ENCODE measurements around the gene ABCA3. TPM values are rescaled to one million over a fixed set of nuclear protein-coding genes. Genes with fewer than 3 reads are reported as not detected.

The ABCA3 gene
- total and polyA plus RNA-seq, 7 donors = 0.46 to 21.3 (median 4.9) TPM

DNA sequence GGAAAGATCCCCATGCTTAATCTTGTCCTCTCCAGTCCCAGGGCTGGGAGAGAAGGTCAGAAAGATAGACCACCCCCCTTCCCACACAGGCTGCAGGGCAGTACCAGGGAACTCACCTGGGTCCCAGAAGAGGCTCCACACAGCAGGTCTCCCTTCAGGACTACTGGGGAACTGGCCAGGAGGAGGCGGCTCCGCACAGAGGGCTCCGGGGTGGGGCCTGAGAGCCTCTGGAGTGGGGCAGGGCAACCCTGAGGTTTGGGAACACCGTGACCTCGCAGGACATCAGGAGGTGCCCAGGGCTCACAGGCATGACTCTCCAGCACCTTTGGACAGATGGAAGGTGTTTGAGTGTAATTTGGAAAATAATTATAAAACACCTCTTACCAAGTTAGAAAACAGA, 11.0 kb downstream of the ABCA3 start:
- Histone ChIP-seq H3K4me1 (no peaks in the 10 kb centered on the region), H3K4me3 (no peak overlapping the region), H3K9me3 (no peaks in the 10 kb centered on the region), H3K27me3 (no peaks in the 10 kb centered on the region), H3K27ac (no peak overlapping the region), H3K36me3 (peaks cover 0 to 38% (median 11%) of the 10 kb centered on the region in 4 donors)
- 86 to 88% methylated on average over 5 of the region's 5 CpGs for WGBS, 2 donors
- intact Hi-C loops (cut with DNase I) = no loop called here
- DNase-seq = no peak
- TF ChIP-seq CTCF (IDR thresholded peaks at IDR 0.05) = no peak

DNA sequence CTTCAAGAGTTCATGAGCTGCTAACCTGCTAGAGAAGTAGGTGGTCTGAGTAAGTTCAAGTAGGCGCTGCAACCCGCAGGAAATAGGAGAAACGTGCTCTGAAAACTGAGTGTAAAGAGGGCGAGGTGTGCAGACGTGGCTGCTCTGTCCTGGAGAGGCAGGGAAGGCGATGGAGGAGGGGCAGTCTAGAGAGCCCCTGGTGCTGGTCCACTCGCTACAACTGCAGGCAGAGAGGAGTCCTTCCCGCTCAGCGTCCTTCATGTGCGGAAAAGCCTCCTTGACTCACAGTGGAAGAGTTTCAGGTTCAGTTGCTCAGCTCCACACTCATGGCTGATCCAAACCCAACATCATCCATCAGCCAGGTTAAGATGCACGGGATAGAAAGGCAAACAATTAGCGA, 12.1 kb downstream of the ABCA3 start:
- intact Hi-C loops (cut with DNase I) = no loop called here
- no peaks in the 10 kb centered on the region for H3K27me3 ChIP-seq
- peaks cover 0 to 49% (median 18%) of the 10 kb centered on the region in 4 donors for H3K36me3 ChIP-seq
- H3K27ac ChIP-seq = no peak overlapping the region
- no peaks in the 10 kb centered on the region for H3K4me1 ChIP-seq
- no peak overlapping the region for H3K4me3 ChIP-seq
- no peak for TF ChIP-seq EP300 (IDR thresholded peaks at IDR 0.05)
- no peak for TF ChIP-seq POLR2A (IDR thresholded peaks at IDR 0.05)
- no peak for TF ChIP-seq CTCF (IDR thresholded peaks at IDR 0.05)
- TF ChIP-seq POLR2AphosphoS5 (IDR thresholded peaks at IDR 0.05) = no peak
- 85 to 86% methylated on average over 12 of the region's 12 CpGs for WGBS, 2 donors
- H3K9me3 ChIP-seq = no peaks in the 10 kb centered on the region
- DNase-seq = no peak

- intact Hi-C loops (cut with DNase I) = no loop called here
- DNase-seq = no peak
- TF ChIP-seq POLR2AphosphoS5 (IDR thresholded peaks at IDR 0.05) = no peak
- TF ChIP-seq EP300 (IDR thresholded peaks at IDR 0.05) = no peak
- no peak for TF ChIP-seq POLR2A (IDR thresholded peaks at IDR 0.05)
- TF ChIP-seq CTCF (IDR thresholded peaks at IDR 0.05) = no peak
- Histone ChIP-seq H3K36me3 (peaks cover 0 to 59% (median 21%) of the 10 kb centered on the region in 4 donors), H3K9me3 (no peaks in the 10 kb centered on the region), H3K4me3 (no peak overlapping the region), H3K27ac (no peak overlapping the region), H3K4me1 (no peaks in the 10 kb centered on the region), H3K27me3 (no peaks in the 10 kb centered on the region)
- 92 to 94% methylated on average over 11 of the region's 11 CpGs for whole genome bisulfite sequencing, 2 donors
Measured at GRCh38 chr16:2326191-2326590, 14.3 kb downstream of the ABCA3 start.

- no peak overlapping the region for H3K27ac ChIP-seq
- TF ChIP-seq POLR2AphosphoS5 (IDR thresholded peaks at IDR 0.05) (no peak), CTCF (IDR thresholded peaks at IDR 0.05) (no peak), POLR2A (IDR thresholded peaks at IDR 0.05) (no peak), EP300 (IDR thresholded peaks at IDR 0.05) (no peak)
- no peaks in the 10 kb centered on the region for H3K9me3 ChIP-seq
- no peak overlapping the region for H3K4me3 ChIP-seq
- DNase-seq = no peak
- intact Hi-C loops (cut with DNase I) = no loop called here
- no peaks in the 10 kb centered on the region for H3K27me3 ChIP-seq
- no peaks in the 10 kb centered on the region for H3K4me1 ChIP-seq
- WGBS, 2 donors = 86 to 91% methylated on average over 16 of the region's 16 CpGs
- H3K36me3 ChIP-seq = peaks cover 0 to 62% (median 22%) of the 10 kb centered on the region in 4 donors
Measured at GRCh38 chr16:2325791-2326190, 14.7 kb downstream of the ABCA3 start.

DNA sequence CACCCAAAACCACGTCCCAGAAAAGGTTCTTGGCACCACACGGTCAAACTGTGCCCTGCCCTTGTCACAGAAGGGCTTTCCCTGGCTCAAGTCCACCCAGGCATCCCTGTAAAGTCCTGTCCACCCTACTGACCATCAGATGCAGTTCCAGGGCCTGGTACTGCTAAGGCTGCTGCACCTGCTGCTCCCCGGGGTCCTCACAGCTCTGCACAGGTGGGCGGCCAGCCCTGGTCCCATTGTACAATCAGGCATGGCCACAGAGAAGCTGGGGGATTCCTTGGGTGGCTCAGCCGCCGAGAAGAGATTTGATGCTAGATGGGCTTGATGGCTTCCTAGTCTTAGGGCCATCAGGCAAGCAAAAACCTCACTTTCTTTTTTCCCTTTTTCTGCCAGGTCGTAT, 15.3 kb downstream of the ABCA3 start:
- no peaks in the 10 kb centered on the region for H3K4me1 ChIP-seq
- no peak for TF ChIP-seq POLR2AphosphoS5 (IDR thresholded peaks at IDR 0.05)
- 70 to 86% methylated on average over 7 of the region's 7 CpGs for WGBS, 2 donors
- intact Hi-C loops (cut with DNase I) = no loop called here
- no peak overlapping the region for H3K27ac ChIP-seq
- H3K27me3 ChIP-seq = no peaks in the 10 kb centered on the region
- DNase-seq = no peak
- H3K36me3 ChIP-seq = peaks cover 0 to 62% (median 22%) of the 10 kb centered on the region in 4 donors
- no peak overlapping the region for H3K4me3 ChIP-seq
- H3K9me3 ChIP-seq = no peaks in the 10 kb centered on the region

Measured in sigmoid colon (tissue), 7 donors.